Nephron progenitor cell (in vitro differentiated cells): ENCODE data around the gene PHACTR3.

Experiments
- DNase-seq: peaks from one replicate; pipeline ENCODE4 v3.0.0; 2021
- H3K27ac Mint-ChIP-seq: 2 replicates; pipeline ENCODE4 v1.8.0; 2021; ENCODE audit warnings: mild to moderate bottlenecking, moderate library complexity, mixed read lengths
- H3K27me3 Mint-ChIP-seq: 2 replicates; pipeline ENCODE4 v1.8.0; 2021; ENCODE audit warnings: mild to moderate bottlenecking, low read depth, mixed read lengths; ENCODE audit not compliant: poor library complexity
- H3K36me3 Mint-ChIP-seq: 2 replicates; pipeline ENCODE4 v1.8.0; 2021; ENCODE audit warnings: low read depth, mixed read lengths
- H3K4me1 Mint-ChIP-seq: 2 replicates; pipeline ENCODE4 v1.8.0; 2021; ENCODE audit warnings: mixed read lengths
- H3K4me3 Mint-ChIP-seq: 2 replicates; pipeline ENCODE4 v1.8.0; 2021; ENCODE audit warnings: mild to moderate bottlenecking, moderate library complexity, mixed read lengths
- H3K9me3 Mint-ChIP-seq: 2 replicates; pipeline ENCODE4 v1.8.0; 2021; ENCODE audit warnings: mild to moderate bottlenecking, moderate library complexity, mixed read lengths
- CTCF ChIP-seq: fragments of 200-600 bp; sonication (generic); IDR thresholded peaks from 2 replicates; pipeline ENCODE4 v1.5.0; 2021; ENCODE audit warnings: antibody characterized with exemption

Gene PHACTR3

GRCh38 chr20:59591061-59591460 is 13.3 kb upstream of the PHACTR3 start:
- Mint-ChIP-seq H3K4me1 (no peaks in the 10 kb centered on the region), H3K27me3 (peaks cover 82% of the 10 kb centered on the region), H3K9me3 (peaks cover 80% of the 10 kb centered on the region), H3K27ac (no peak overlapping the region), H3K4me3 (no peak overlapping the region), H3K36me3 (no peaks in the 10 kb centered on the region)
- DNase-seq: no peak
- no peak for TF ChIP-seq CTCF

- no peak overlapping the region for H3K27ac Mint-ChIP-seq
- H3K4me3 Mint-ChIP-seq: no peak overlapping the region
- no peak for DNase-seq
- peaks cover 60% of the 10 kb centered on the region for H3K9me3 Mint-ChIP-seq
- H3K36me3 Mint-ChIP-seq: no peaks in the 10 kb centered on the region
- H3K4me1 Mint-ChIP-seq: no peaks in the 10 kb centered on the region
- H3K27me3 Mint-ChIP-seq: peaks cover 97% of the 10 kb centered on the region
- TF ChIP-seq CTCF: no peak
Measured at GRCh38 chr20:59596690-59597089, 7.7 kb upstream of the PHACTR3 start.

- Mint-ChIP-seq H3K27ac (no peak overlapping the region), H3K27me3 (peaks cover 97% of the 10 kb centered on the region), H3K36me3 (no peaks in the 10 kb centered on the region), H3K4me1 (no peaks in the 10 kb centered on the region), H3K4me3 (no peak overlapping the region), H3K9me3 (peaks cover 58% of the 10 kb centered on the region)
- TF ChIP-seq CTCF: no peak
- DNase-seq: no peak
Measured at GRCh38 chr20:59597240-59597639, 7.1 kb upstream of the PHACTR3 start.

DNA sequence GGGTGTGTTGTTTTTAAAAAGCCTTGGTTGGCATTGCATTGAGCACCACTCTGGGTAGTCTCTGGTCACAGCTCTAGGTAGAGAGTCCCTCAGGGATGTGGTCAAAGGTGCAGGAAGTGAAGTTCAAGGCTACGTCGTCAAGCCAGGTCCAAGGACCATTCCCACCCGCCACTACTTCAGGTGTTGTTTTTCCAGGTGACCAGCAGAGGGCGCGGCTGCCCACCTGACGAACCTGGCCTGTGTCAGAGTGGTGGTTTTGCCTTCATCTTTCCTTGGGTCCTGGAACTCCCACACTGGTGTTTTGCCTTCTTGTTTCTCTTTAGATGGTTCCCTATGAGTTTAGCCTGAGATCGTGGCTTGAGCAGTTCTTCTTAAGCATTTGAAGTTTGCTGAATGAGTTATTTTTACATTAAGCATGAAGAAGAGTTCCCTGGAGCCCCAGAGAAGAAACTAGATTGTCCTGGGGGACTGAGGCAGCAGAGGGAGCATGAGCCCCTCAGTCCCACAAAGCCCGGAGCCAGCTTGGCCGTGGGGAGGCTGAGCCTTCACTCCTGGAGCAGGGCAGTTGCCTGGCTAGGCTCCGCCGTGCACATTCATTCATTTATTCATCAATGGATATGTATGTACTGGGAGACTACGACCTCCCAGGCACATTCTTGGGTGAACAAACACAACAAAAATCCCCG is 5.6 kb upstream of the PHACTR3 start:
- no peak overlapping the region for H3K4me3 Mint-ChIP-seq
- peaks cover 97% of the 10 kb centered on the region for H3K27me3 Mint-ChIP-seq
- H3K4me1 Mint-ChIP-seq: no peaks in the 10 kb centered on the region
- no peaks in the 10 kb centered on the region for H3K36me3 Mint-ChIP-seq
- no peak overlapping the region for H3K27ac Mint-ChIP-seq
- peak; percentile 68 for TF ChIP-seq CTCF
- DNase-seq: peak; percentile 58
- peaks cover 52% of the 10 kb centered on the region for H3K9me3 Mint-ChIP-seq

DNA sequence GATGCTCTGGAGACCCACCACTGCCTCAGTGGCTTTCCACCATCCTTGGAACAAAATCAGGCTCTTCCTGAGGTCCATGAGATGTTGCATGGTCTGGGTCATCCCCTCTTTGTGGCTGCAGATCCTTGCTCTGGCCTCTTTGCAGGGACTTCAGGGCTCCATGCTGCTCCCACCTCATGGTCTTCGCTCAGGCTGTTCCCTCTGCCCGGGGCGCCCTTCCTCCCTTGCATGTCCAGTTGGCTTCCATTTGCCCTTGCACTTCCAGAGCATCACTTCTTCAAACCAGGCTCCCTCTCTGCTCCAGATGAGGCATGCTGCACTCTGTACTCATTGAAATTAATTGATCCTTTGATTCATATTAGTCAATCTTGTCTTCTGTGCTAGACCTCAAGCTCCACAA is 4.4 kb upstream of the PHACTR3 start:
- H3K27ac Mint-ChIP-seq: no peak overlapping the region
- DNase-seq: no peak
- H3K36me3 Mint-ChIP-seq: no peaks in the 10 kb centered on the region
- no peak overlapping the region for H3K4me3 Mint-ChIP-seq
- TF ChIP-seq CTCF: no peak
- H3K4me1 Mint-ChIP-seq: no peaks in the 10 kb centered on the region
- peaks cover 95% of the 10 kb centered on the region for H3K27me3 Mint-ChIP-seq
- H3K9me3 Mint-ChIP-seq: peaks cover 41% of the 10 kb centered on the region

- Mint-ChIP-seq H3K36me3 (no peaks in the 10 kb centered on the region), H3K9me3 (peaks cover 38% of the 10 kb centered on the region), H3K4me3 (no peak overlapping the region), H3K27me3 (peaks cover 96% of the 10 kb centered on the region), H3K27ac (no peak overlapping the region), H3K4me1 (no peaks in the 10 kb centered on the region)
- DNase-seq: no peak
- no peak for TF ChIP-seq CTCF
Measured at GRCh38 chr20:59600472-59600871, 3.9 kb upstream of the PHACTR3 start.
